ENCODE data around the gene SND1.

Gene SND1

GRCh38 chr7:128000854-128001265 is 348.9 kb downstream of the SND1 start:
- DNase-seq (ENCODE audit: low spot score): peak; percentile 47
- TF ChIP-seq, protein P1, sequence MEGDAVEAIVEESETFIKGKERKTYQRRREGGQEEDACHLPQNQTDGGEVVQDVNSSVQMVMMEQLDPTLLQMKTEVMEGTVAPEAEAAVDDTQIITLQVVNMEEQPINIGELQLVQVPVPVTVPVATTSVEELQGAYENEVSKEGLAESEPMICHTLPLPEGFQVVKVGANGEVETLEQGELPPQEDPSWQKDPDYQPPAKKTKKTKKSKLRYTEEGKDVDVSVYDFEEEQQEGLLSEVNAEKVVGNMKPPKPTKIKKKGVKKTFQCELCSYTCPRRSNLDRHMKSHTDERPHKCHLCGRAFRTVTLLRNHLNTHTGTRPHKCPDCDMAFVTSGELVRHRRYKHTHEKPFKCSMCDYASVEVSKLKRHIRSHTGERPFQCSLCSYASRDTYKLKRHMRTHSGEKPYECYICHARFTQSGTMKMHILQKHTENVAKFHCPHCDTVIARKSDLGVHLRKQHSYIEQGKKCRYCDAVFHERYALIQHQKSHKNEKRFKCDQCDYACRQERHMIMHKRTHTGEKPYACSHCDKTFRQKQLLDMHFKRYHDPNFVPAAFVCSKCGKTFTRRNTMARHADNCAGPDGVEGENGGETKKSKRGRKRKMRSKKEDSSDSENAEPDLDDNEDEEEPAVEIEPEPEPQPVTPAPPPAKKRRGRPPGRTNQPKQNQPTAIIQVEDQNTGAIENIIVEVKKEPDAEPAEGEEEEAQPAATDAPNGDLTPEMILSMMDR (IDR thresholded peaks at IDR 0.05; ENCODE audit: extremely low read depth, missing control alignments): no peak

- TF ChIP-seq, protein P1 (IDR thresholded peaks at IDR 0.05; ENCODE audit: extremely low read depth, missing control alignments): no peak
- DNase-seq (ENCODE audit: low spot score): peak; percentile 25
Measured at GRCh38 chr7:128003167-128003566, 351.2 kb downstream of the SND1 start.

DNA sequence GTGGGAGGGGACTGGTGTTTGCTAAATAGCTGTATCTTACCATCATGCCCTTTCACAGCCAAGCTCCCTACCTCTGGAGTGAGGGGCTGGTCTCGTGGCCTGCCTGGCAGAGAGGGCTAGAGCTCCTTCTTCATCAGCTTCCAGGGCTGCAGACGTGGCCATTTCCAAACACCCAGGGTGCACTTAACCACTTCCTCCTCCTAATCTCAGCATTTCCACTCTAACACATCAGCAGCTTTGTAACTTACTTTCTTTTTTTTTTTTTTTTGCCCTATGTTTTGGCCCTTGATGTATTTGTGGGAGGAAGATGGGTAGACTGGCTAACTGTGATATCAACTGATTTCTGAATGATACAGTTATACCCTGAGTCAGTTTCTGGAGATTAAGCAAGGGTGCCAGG is 351.8 kb downstream of the SND1 start:
- DNase-seq (ENCODE audit: low spot score): no peak
- TF ChIP-seq, protein P1 (IDR thresholded peaks at IDR 0.05; ENCODE audit: extremely low read depth, missing control alignments): no peak

GRCh38 chr7:128004623-128005022 is 352.6 kb downstream of the SND1 start:
- TF ChIP-seq, protein P1 (IDR thresholded peaks at IDR 0.05; ENCODE audit: extremely low read depth, missing control alignments): no peak
- no peak for DNase-seq (ENCODE audit: low spot score)

DNA sequence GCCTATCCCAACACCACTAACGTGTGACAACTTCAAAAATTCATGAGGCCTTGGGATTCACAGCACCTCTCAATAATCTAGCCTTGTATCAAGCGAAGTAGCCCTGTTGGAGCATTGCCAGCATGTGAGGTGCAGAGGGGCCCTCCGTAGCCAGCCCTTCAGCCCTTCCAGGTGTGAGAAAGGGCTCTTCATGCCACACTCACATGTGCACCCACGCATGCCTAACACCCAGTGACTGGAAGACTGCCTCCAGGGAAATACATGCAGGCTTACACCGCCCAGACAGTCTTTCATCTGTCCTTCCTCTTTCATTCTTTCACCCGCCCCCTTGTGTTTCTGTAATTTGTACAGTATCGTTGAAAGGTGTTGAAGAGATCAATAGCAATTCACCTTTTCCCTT is 353.1 kb downstream of the SND1 start:
- TF ChIP-seq, protein P1 (IDR thresholded peaks at IDR 0.05; ENCODE audit: extremely low read depth, missing control alignments): no peak
- DNase-seq (ENCODE audit: low spot score): no peak

GRCh38 chr7:128005759-128006159 is 353.8 kb downstream of the SND1 start:
- TF ChIP-seq, protein P1 (IDR thresholded peaks at IDR 0.05; ENCODE audit: extremely low read depth, missing control alignments): no peak
- DNase-seq (ENCODE audit: low spot score): no peak

DNA sequence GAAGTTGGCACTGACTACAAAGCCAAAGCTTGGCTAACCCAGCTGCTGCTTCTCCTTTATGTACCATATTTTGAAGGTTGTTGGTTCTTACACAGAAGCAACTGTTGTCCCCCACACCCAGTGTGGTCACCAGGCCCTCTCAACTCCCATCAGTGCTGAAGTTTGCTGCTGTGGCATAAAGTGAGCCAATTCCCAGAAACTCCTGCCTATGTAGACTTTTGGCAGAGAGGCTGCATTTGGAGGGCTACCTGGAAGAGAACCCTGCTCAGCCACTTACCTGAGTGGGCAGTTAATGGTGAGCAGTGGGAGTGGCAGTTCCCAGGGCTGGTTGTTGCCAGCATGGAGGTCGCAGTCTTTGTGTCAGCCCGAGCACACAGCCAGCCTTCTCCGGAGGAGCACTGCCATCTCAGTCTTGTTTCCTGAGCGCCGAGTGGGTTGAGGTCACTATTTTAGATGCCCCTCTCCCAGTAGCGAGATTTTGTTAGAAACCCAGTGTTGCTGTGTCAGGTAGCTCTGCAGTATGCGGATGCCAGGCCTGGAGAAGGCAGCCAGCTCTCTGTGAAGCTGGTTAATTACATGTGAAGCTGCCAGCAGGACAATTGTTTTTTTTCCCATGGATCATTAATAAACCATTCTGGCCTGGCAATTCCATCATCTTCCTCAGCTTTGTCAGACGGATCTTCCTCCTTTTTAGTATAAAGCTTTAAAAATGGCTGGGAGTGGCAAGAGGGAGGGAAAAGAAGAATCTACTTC is 354.7 kb downstream of the SND1 start:
- no peak for DNase-seq (ENCODE audit: low spot score)

More for the DNA sequence above, 354.7 kb downstream of the SND1 start:
- TF ChIP-seq, protein P1 (IDR thresholded peaks at IDR 0.05; ENCODE audit: extremely low read depth, missing control alignments): no peak

Measured in GM20000 (cell line).